Transverse colon (tissue), 4 donors: ENCODE measurements around the gene HERPUD1. TPM values are rescaled to one million over a fixed set of nuclear protein-coding genes. Genes with fewer than 3 reads are reported as not detected.
A peak's percentile ranks its signal among the peaks of the same experiment; 100 is the strongest.

Experiments used
- DNase-seq: peaks from one replicate; pipeline ENCODE4 v3.0.0-alpha.2; 2019
- H3K27ac ChIP-seq, 4 donors: fragments of 200-600 bp; sonication (generic); 2 replicates each; pipeline ENCODE4 v1.5.1; 2016 to 2018; ENCODE audit warnings: inconsistent platforms in 4 of 4
- H3K27me3 ChIP-seq: fragments of 200-600 bp; sonication (generic); 2 replicates; pipeline ENCODE4 v1.5.1; 2017; ENCODE audit warnings: inconsistent platforms
- H3K36me3 ChIP-seq, 4 donors: fragments of 200-600 bp; sonication (generic); 2 replicates each; pipeline ENCODE4 v1.5.1; 2017 to 2019; ENCODE audit warnings: inconsistent platforms in 4 of 4
- H3K4me1 ChIP-seq, 4 donors: fragments of 200-600 bp; sonication (generic); 2 replicates each; pipeline ENCODE4 v1.5.1; 2017 to 2020; ENCODE audit warnings: inconsistent platforms in 4 of 4
- H3K4me3 ChIP-seq, 4 donors: fragments of 200-600 bp; sonication (generic); 1 replicate in 1 of 4; 2 replicates in 3 of 4; pipeline versions ENCODE4 v1.5.1 to v1.6.1; 2017 to 2019; ENCODE audit warnings: inconsistent platforms in 4 of 4
- H3K9me3 ChIP-seq, 2 donors: fragments of 200-600 bp; sonication (generic); 2 replicates each; pipeline ENCODE4 v1.5.1; 2017 to 2019; ENCODE audit warnings: inconsistent platforms in 2 of 2
- CTCF ChIP-seq, 5 experiments: fragments of 200-600 bp in 3 of 5; fragments of 450-650 bp in 2 of 5; sonication (generic) in 3 of 5; IDR thresholded peaks; 1 replicate in 2 of 5; 2 replicates in 3 of 5; pipeline ENCODE4 v1.5.1; 2016 to 2017; ENCODE audit warnings: antibody characterized with exemption in 5 of 5, inconsistent platforms in 3 of 5, mild to moderate bottlenecking in 2 of 5, moderate library complexity in 1 of 5
- EP300 ChIP-seq: sonication (generic); formaldehyde crosslinking; IDR thresholded peaks from one replicate; pipeline ENCODE4 v1.6.1; 2017; ENCODE audit warnings: antibody characterized with exemption, low read depth
- POLR2A ChIP-seq: fragments of 450-650 bp; IDR thresholded peaks from one replicate; pipeline ENCODE4 v1.6.1; 2016; ENCODE audit warnings: antibody characterized with exemption, mild to moderate bottlenecking, moderate library complexity
- POLR2AphosphoS5 ChIP-seq, 3 donors: sonication (generic); formaldehyde crosslinking; IDR thresholded peaks; one replicate each; pipeline ENCODE4 v1.6.1; 2016; ENCODE audit warnings: antibody characterized with exemption in 3 of 3
- WGBS, 2 donors: methylation state at CpG; one replicate each; pipeline ENCODE4 v1.1.5; 2018; ENCODE audit warnings: low coverage in 1 of 2; 5-methylcytosine and 5-hydroxymethylcytosine counted together
- in situ Hi-C, 4 donors: fragments of 200-750 bp; cut with MboI; loops; one replicate each; pipeline versions ENCODE4 v1.15.0 to v1.15.1; 2017; ENCODE audit warnings: low sequenced_read_pairs in 3 of 4, low pct_ligation_motif_present in 1 of 4, low pct_unique_long_range_greater_than_20kb in 1 of 4
- intact Hi-C: fragments of 100-400 bp; cut with DNase I; formaldehyde crosslinking; loops from one replicate; pipeline ENCODE4 v1.15.1; 2023; ENCODE audit warnings: low total_unique reads
- total RNA-seq, 4 donors: library from RNA; depleted of rRNA; stranded (reverse); fragments of >200 nt; gene quantifications; one replicate each; pipeline ENCODE4 v1.1.0, GENCODE V29; 2016

HERPUD1 gene
- total RNA-seq, 4 donors from 2014 or later: 64.1 to 335 (median 186) TPM

DNA sequence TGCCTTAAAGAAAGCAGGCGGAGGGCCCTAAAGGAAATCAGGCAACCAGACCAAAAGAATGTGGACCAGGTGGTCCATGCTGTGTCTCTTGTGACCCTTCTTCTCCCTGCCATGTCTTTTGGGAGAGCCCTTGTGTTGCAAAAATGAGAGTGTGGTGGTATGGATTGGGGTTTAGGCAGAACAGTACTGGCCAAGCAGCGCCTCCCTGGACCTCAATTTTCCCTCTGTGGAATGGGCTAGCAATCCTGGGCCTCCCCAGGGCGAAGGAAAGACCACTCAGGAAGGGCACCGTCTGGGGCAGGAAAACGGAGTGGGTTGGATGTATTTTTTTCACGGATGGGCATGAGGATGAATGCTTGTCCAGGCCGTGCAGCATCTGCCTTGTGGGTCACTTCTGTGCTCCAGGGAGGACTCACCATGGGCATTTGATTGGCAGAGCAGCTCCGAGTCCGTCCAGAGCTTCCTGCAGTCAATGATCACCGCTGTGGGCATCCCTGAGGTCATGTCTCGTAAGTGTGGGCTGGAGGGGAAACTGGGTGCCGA is 49.9 kb downstream of the HERPUD1 start:
- TF ChIP-seq CTCF (IDR thresholded peaks at IDR 0.05) (no peak), EP300 (no peak), POLR2A (no peak), POLR2AphosphoS5 (IDR thresholded peaks at IDR 0.05) (no peak)
- in situ Hi-C loops (no loop called here), intact Hi-C loops (no loop called here)
- WGBS, 2 donors: 87 to 100% methylated on average over 1 to 12 of the region's 12 CpGs
- Histone ChIP-seq H3K4me1 (peaks cover 0 to 36% (median 20%) of the 10 kb centered on the region in 4 donors), H3K36me3 (no peaks in the 10 kb centered on the region), H3K27ac (no peak overlapping the region), H3K9me3 (no peaks in the 10 kb centered on the region), H3K27me3 (no peaks in the 10 kb centered on the region), H3K4me3 (no peak overlapping the region)
- DNase-seq: no peak

- 84% methylated on average over 2 of the region's 2 CpGs; no CpG with 5 or more reads in 1 of the 2 donors for WGBS, 2 donors
- in situ Hi-C loops: no loop called here
- Histone ChIP-seq H3K4me1 (peaks cover 0 to 38% (median 20%) of the 10 kb centered on the region in 4 donors), H3K36me3 (no peaks in the 10 kb centered on the region), H3K27me3 (no peaks in the 10 kb centered on the region), H3K27ac (peak overlapping the region in 1 of 4 donors; percentile 55), H3K4me3 (no peak overlapping the region), H3K9me3 (no peaks in the 10 kb centered on the region)
- DNase-seq: no peak
- intact Hi-C loops: no loop called here
- TF ChIP-seq POLR2AphosphoS5 (IDR thresholded peaks at IDR 0.05) (no peak), CTCF (IDR thresholded peaks at IDR 0.05) (no peak), EP300 (no peak), POLR2A (no peak)
Measured at GRCh38 chr16:56982695-56983094, 50.8 kb downstream of the HERPUD1 start.

DNA sequence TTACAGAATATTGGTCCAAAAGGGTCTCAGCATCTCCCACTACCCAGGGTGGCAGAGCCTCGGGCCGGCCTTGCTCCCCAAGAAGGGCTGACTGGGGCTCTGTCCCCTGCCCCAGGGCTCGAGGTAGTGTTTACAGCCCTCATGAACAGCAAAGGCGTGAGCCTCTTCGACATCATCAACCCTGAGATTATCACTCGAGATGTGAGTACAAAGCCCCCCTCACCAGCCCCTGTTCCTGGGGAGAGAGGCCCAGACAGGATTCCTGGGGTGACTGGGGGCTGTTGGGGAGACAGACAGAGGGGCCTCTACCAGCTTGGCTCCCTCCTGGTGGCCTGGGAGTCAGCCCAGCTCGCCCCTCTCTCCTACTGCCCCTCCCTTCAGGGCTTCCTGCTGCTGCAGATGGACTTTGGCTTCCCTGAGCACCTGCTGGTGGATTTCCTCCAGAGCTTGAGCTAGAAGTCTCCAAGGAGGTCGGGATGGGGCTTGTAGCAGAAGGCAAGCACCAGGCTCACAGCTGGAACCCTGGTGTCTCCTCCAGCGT is 51.3 kb downstream of the HERPUD1 start:
- no peak for TF ChIP-seq EP300
- TF ChIP-seq CTCF (IDR thresholded peaks at IDR 0.05): peak in 3 of 5 experiments; percentile 11 to 47 (median 36)
- TF ChIP-seq POLR2AphosphoS5 (IDR thresholded peaks at IDR 0.05): peak; percentile 24 to 64 (median 34)
- TF ChIP-seq POLR2A: peak; percentile 51
- H3K27me3 ChIP-seq: no peaks in the 10 kb centered on the region
- H3K27ac ChIP-seq: peak overlapping the region; percentile 49 to 61 (median 56)
- no peak overlapping the region for H3K4me3 ChIP-seq
- in situ Hi-C loops (no loop called here), intact Hi-C loops (no loop called here)
- DNase-seq: peak; percentile 73
- H3K4me1 ChIP-seq: peaks cover 6 to 44% (median 20%) of the 10 kb centered on the region in 4 donors
- whole genome bisulfite sequencing, 2 donors: 56% methylated on average over 8 of the region's 9 CpGs; no CpG with 5 or more reads in 1 of the 2 donors
- no peaks in the 10 kb centered on the region for H3K9me3 ChIP-seq
- no peaks in the 10 kb centered on the region for H3K36me3 ChIP-seq

DNA sequence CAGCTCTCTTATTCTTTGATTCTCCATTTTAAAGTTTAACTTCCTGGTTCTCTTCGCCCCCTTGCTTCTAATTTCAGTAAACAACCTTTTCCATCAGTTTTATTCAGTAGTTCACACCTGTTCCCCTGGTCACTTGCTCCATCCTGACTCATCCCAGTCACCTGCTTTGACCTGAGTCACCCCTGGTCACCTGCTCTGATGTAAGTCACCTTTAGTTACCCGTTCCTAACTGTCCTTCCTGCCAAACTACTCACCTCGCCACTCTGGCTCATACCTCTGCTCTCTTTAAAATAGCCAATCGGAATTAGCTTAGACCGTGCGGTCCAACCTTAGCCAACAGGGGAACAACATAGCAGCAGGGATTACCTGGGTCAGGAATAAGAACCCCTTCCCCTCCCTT is 52.7 kb downstream of the HERPUD1 start:
- no peaks in the 10 kb centered on the region for H3K9me3 ChIP-seq
- no peaks in the 10 kb centered on the region for H3K27me3 ChIP-seq
- in situ Hi-C loops (no loop called here), intact Hi-C loops (no loop called here)
- peak overlapping the region; percentile 31 to 68 (median 62) for H3K27ac ChIP-seq
- no peak for TF ChIP-seq POLR2AphosphoS5 (IDR thresholded peaks at IDR 0.05)
- TF ChIP-seq POLR2A: no peak
- no peak for TF ChIP-seq CTCF (IDR thresholded peaks at IDR 0.05)
- TF ChIP-seq EP300: no peak
- 92 to 94% methylated on average over 4 to 6 of the region's 6 CpGs for WGBS, 2 donors
- H3K36me3 ChIP-seq: no peaks in the 10 kb centered on the region
- H3K4me3 ChIP-seq: no peak overlapping the region
- H3K4me1 ChIP-seq: peaks cover 15 to 53% (median 23%) of the 10 kb centered on the region in 4 donors
- DNase-seq: no peak
